Subcutaneous abdominal adipose tissue (tissue), 5 donors: ENCODE measurements around the gene FAM204A.

Experiments used
- H3K27ac ChIP-seq: one replicate; pipeline ENCODE4 v1.7.0; 2013; ENCODE audit warnings: low read depth, mild to moderate bottlenecking, inconsistent platforms, low read length, moderate library complexity
- H3K27me3 ChIP-seq, 5 donors: one replicate each; pipeline ENCODE4 v1.7.0; 2013; ENCODE audit warnings: low read length in 5 of 5, inconsistent platforms in 1 of 5; ENCODE audit not compliant: control insufficient read depth in 5 of 5, insufficient read depth in 4 of 5
- H3K36me3 ChIP-seq, 5 donors: one replicate each; pipeline ENCODE4 v1.7.0; 2013; ENCODE audit warnings: low read length in 5 of 5; ENCODE audit not compliant: control insufficient read depth in 5 of 5, insufficient read depth in 5 of 5
- H3K4me1 ChIP-seq, 5 donors: one replicate each; pipeline ENCODE4 v1.7.0; 2013; ENCODE audit warnings: low read length in 5 of 5, mild to moderate bottlenecking in 3 of 5, moderate library complexity in 1 of 5; ENCODE audit not compliant: control insufficient read depth in 5 of 5, insufficient read depth in 5 of 5
- H3K4me3 ChIP-seq, 5 donors: one replicate each; pipeline ENCODE4 v1.7.0; 2013; ENCODE audit warnings: low read length in 5 of 5, low read depth in 1 of 5
- H3K9ac ChIP-seq, 5 donors: one replicate each; pipeline ENCODE4 v1.7.0; 2013; ENCODE audit warnings: low read length in 5 of 5, mild to moderate bottlenecking in 4 of 5, moderate library complexity in 3 of 5
- H3K9me3 ChIP-seq, 5 donors: one replicate each; pipeline ENCODE4 v1.7.0; 2013; ENCODE audit warnings: low read length in 5 of 5; ENCODE audit not compliant: control insufficient read depth in 5 of 5
- donor health status: healthy.
- donor health status: healthy.
- donor health status: healthy.
- donor health status: healthy.
- donor health status: healthy.

The FAM204A gene

GRCh38 chr10:118337356-118337755 lies 4.8 kb downstream of the FAM204A start:
- Histone ChIP-seq H3K36me3 (peaks cover 23 to 32% (median 28%) of the 10 kb centered on the region in 5 donors), H3K4me3 (no peak overlapping the region), H3K27ac (no peak overlapping the region), H3K27me3 (no peaks in the 10 kb centered on the region), H3K9me3 (no peaks in the 10 kb centered on the region), H3K4me1 (peaks cover 2 to 47% (median 30%) of the 10 kb centered on the region in 5 donors), H3K9ac (no peak overlapping the region)

- no peaks in the 10 kb centered on the region for H3K27me3 ChIP-seq
- H3K27ac ChIP-seq, result no peak overlapping the region
- H3K4me3 ChIP-seq, result no peak overlapping the region
- H3K36me3 ChIP-seq, result peaks cover 38 to 58% (median 45%) of the 10 kb centered on the region in 5 donors
- no peaks in the 10 kb centered on the region for H3K9me3 ChIP-seq
- no peak overlapping the region for H3K9ac ChIP-seq
- peaks cover 0 to 18% (median 9%) of the 10 kb centered on the region in 5 donors for H3K4me1 ChIP-seq
Measured at GRCh38 chr10:118333871-118334270, 8.3 kb downstream of the FAM204A start.

- H3K9me3 ChIP-seq, result no peaks in the 10 kb centered on the region
- H3K9ac ChIP-seq, result no peak overlapping the region
- no peak overlapping the region for H3K4me3 ChIP-seq
- peaks cover 0 to 17% (median 9%) of the 10 kb centered on the region in 5 donors for H3K4me1 ChIP-seq
- no peaks in the 10 kb centered on the region for H3K27me3 ChIP-seq
- H3K27ac ChIP-seq, result no peak overlapping the region
- peaks cover 43 to 63% (median 47%) of the 10 kb centered on the region in 5 donors for H3K36me3 ChIP-seq
Measured at GRCh38 chr10:118332948-118333710, 9.0 kb downstream of the FAM204A start.

- Histone ChIP-seq H3K27me3 (no peaks in the 10 kb centered on the region), H3K36me3 (peaks cover 52 to 72% (median 53%) of the 10 kb centered on the region in 5 donors), H3K9ac (no peak overlapping the region), H3K9me3 (no peaks in the 10 kb centered on the region), H3K4me1 (peaks cover 0 to 9% (median 8%) of the 10 kb centered on the region in 5 donors), H3K27ac (no peak overlapping the region), H3K4me3 (no peak overlapping the region)
Measured at GRCh38 chr10:118332236-118332635, 9.9 kb downstream of the FAM204A start.

GRCh38 chr10:118330295-118331076 lies 11.6 kb downstream of the FAM204A start:
- no peak overlapping the region for H3K4me3 ChIP-seq
- H3K36me3 ChIP-seq, result peaks cover 59 to 81% (median 62%) of the 10 kb centered on the region in 5 donors
- H3K27me3 ChIP-seq, result no peaks in the 10 kb centered on the region
- no peaks in the 10 kb centered on the region for H3K9me3 ChIP-seq
- peak overlapping the region in 1 of 5 donors; percentile 30 for H3K9ac ChIP-seq
- no peak overlapping the region for H3K27ac ChIP-seq
- peaks cover 0 to 9% (median 8%) of the 10 kb centered on the region in 5 donors for H3K4me1 ChIP-seq

GRCh38 chr10:118324140-118324539 lies 18.0 kb downstream of the FAM204A start:
- peak overlapping the region; percentile 4 for H3K27ac ChIP-seq
- no peak overlapping the region for H3K9ac ChIP-seq
- no peaks in the 10 kb centered on the region for H3K27me3 ChIP-seq
- no peak overlapping the region for H3K4me3 ChIP-seq
- H3K9me3 ChIP-seq, result no peaks in the 10 kb centered on the region
- H3K36me3 ChIP-seq, result peaks cover 37 to 69% (median 53%) of the 10 kb centered on the region in 5 donors
- peaks cover 0 to 26% (median 15%) of the 10 kb centered on the region in 5 donors for H3K4me1 ChIP-seq

GRCh38 chr10:118321724-118322575 lies 20.2 kb downstream of the FAM204A start:
- Histone ChIP-seq H3K4me1 (peaks cover 0 to 32% (median 20%) of the 10 kb centered on the region in 5 donors), H3K27me3 (no peaks in the 10 kb centered on the region), H3K27ac (peak overlapping the region; percentile 91), H3K4me3 (no peak overlapping the region), H3K9me3 (no peaks in the 10 kb centered on the region), H3K9ac (peak overlapping the region in 3 of 5 donors; percentile 14 to 50 (median 48)), H3K36me3 (peaks cover 17 to 50% (median 33%) of the 10 kb centered on the region in 5 donors)

GRCh38 chr10:118315629-118316028 lies 26.5 kb downstream of the FAM204A start:
- Histone ChIP-seq H3K9me3 (no peaks in the 10 kb centered on the region), H3K27me3 (no peaks in the 10 kb centered on the region), H3K4me3 (no peak overlapping the region), H3K27ac (no peak overlapping the region), H3K9ac (no peak overlapping the region), H3K36me3 (peaks cover 10 to 32% (median 24%) of the 10 kb centered on the region in 5 donors), H3K4me1 (peaks cover 0 to 25% (median 5%) of the 10 kb centered on the region in 5 donors)

- H3K27ac ChIP-seq, result no peak overlapping the region
- no peak overlapping the region for H3K9ac ChIP-seq
- H3K4me3 ChIP-seq, result no peak overlapping the region
- H3K27me3 ChIP-seq, result no peaks in the 10 kb centered on the region
- H3K4me1 ChIP-seq, result peaks cover 0 to 25% (median 5%) of the 10 kb centered on the region in 5 donors
- H3K36me3 ChIP-seq, result peaks cover 10 to 33% (median 20%) of the 10 kb centered on the region in 5 donors
- no peaks in the 10 kb centered on the region for H3K9me3 ChIP-seq
Measured at GRCh38 chr10:118314882-118315281, 27.2 kb downstream of the FAM204A start.
